ENCODE measurements around the gene ZNF281.
"Not testable (repeated sequence)": the region's sequence is repeated elsewhere in the genome, so short reads cannot be mapped to it uniquely, and the experiment has no call there.

The ZNF281 gene

DNA sequence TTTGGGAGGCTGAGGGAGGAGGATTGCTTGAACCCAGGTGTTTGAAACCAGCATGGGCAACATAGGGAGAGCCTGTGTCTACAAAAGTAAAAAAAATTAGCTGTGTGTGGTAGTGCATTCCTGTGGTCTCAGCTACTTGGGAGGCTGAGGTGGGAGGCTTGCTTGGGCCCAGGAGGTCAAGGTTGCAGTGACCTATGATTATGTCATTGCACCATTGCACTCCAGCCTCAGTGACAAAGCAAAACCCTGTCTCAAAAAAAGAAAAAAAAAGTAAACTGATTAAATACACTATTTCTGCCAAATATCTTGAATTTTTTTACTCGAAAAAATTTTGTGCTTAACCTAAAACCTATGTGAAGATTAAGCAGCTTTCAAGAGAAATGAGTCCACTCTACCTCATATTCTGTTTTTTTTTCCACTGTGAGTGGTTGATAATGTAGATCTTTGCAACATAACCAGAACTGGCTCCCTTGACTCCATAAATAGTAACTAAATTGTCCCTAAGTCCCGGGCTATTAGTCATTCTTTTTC is 19.4 kb upstream of the ZNF281 start:
- no peak for DNase-seq

DNA sequence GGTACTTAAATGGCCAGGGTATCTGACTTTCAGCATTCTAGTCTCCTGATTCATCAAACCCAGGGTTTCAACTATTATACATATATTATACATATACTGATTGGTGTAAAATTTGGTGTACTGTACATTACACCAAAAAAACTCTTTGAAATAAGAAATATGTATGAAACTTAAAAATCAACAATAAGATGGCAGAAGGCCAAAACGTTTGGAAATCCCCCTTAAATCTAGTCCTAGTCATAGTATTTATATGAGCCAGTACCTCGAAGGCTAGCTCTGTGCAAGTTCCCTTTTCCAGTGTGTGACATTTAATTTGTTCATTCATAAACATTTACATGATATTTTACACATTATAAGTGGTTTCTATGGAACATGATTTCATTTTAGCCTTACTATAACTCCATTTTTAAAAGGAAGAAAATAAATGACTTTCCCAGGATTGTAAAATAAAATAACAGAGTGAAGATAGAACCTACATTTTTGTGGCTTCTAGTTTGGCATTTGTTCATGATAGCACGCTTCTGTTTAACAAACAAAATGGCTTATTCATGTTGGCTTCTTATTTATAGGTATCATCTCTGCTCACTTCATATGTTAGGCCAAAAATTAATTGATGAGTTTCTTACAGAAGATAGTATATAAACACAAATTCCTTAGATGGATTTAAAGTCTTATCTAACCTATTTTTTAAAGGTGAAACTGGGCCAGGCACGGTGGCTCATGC is 18.8 kb upstream of the ZNF281 start:
- DNase-seq, result no peak

DNA sequence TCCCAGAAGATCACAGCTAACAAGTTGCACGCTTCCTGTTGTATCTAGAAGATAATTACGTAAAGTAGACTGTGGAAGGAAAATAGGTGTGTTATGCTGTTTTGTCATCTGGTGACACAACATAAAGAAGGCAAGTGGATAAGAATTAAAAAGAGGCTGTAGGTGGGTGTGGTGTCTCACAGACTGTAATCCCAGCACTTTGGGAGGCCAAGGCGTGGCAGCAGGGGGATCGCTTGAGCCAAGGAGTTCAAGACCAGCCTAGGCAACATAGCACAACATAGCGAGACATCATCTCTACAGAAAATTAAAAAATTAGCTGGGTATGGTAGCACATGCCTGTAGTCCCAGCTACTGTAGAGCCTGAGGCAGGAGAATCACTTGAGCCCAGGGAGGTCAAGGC is 17.9 kb upstream of the ZNF281 start:
- no peak for DNase-seq

DNA sequence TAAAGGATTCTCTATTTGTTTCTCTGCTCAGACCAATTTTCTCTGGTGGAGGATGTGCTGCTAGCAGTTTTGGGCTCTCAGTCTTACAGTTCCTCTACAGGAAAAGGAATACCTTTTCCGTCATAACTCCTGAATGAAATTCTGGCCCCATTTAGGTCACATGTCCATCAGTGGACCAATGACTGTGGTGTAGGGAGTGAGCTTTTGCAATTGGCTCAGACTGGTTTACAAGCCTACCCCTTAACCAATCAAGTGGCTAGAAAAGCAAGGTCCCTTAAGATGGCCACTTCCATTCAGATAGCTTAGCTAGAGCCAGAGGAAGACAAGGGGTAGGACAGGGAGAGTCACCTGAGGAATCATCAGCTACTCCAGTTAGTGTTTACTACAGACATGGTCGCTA is 16.4 kb upstream of the ZNF281 start:
- no peak for DNase-seq

DNA sequence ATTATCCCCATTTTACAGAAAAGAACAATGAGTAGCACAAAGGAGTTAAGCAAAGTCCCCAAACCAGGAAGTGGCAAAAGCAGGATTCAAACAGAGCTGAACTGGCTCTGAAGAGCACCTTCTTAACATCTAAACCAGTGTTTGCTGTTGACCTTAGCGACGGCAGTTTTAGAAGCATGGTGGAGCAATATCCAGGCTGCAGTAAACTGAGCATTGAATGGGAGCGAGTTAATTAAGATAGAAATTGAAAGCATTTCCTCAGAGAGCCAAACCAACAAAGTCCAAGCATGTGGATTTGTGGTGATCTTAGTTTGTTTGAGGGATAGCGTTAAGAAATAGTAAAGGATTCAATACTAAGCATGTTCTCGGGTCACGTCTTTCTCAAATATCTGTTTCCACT is 13.4 kb upstream of the ZNF281 start:
- no peak for DNase-seq

DNA sequence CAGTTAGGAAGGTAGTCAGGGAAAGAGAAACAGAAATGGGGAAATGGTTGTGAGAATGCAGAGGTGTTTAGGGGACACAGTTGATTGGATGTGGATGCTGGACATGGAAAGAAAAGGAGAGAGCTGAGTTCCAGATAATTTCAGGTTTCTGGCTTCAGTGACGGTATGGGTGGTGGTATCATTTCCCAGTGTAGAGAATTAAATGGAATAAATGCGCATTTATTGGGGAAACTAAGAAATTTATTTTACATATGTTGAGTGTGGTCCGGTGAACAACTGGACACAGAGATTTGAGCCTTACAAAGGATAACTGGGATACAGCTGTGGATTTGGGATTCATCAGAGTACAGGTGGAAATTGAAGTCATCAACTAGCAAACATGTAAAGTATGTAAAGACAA is 12.4 kb upstream of the ZNF281 start:
- DNase-seq, result no peak

DNA sequence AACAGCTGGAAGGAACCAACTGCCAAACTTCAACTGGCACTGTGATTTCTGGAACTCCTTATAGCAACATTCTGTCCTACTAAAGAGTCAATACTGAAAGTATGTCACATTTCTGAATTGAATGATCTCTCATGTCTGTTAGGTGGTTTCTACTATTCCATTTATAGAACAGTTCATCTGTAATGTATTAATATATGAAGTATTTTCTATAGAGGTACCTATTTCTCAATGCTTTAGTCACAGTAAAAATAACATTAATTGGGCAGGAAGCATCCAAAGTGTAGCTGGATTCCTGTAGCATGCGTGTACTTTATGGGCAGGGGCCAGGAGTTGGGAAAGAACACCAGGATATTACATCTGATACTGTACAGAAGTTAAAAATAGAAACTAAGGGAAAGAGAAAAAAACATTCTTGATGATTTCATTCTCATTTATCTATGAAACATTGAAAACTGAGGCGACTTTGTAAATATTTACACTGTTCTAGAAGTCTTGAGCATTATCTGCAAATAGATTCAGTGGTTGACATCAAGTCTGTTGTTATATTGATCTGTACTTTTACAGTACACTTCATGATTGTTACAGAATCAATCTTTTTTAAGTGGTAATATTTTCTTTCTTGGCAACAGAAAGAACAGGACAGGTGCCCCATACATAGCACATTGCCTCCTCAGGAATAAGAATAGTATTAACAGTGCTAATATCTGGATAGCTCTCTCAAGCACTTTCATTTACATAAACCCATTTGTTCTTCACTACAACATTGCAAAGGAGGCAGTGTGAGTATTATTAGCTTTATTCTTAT is 6.2 kb upstream of the ZNF281 start:
- DNase-seq, result no peak

DNA sequence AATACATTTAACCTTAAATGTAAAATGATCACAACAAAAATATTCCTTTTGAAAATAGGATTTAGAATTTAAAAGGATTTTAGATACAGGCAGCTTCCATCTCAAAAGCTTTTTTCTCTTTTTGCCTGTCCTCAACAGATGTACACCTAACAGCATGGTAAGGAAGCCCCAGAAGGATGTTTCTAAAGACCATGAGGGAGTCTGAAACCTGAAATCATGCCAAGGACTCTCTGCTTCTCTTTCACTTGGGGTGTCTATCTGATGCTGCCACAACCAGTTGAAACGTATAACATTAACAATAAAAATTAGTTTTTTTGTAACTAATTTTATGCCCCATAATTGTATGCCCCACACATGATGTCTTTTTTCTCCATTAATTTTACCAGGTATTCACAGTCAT is 5.4 kb upstream of the ZNF281 start:
- DNase-seq, result no peak

DNA sequence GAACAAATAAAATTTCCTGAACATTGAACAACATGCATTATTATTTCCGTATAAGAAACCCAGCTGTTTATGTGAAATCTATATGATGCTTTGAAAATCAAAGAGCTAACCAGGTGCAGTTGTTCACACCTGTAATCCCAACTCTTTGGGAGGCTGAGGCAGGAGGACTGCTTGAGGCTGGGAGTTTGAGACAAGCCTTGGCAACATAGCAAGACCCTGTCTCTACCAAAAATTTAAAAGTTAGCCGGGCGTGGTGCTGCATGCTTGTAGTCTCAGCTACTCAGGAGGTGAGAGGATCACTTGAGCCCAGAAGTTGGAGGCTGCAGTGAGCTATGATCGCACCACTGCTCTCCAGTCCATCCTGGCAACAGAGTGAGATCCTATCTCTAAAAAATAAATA is 4.8 kb upstream of the ZNF281 start:
- no peak for DNase-seq

DNA sequence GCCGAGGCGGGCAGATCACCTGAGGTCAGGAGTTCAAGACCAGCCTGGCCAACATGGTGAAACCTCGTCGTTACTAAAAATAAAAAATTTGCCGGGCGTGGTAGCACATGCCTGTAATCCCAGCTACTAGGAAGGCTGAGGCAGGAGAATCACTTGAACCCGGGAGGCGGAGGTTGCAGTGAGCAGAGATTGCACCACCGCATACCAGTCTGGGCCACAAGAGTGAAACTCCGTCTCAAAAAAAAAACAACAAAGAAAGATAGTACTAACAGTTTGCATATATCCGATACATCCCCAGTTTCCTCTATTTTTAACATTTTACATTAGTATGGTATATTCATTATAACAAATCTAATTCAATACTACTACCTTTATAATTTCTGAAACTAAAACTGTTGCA is 3.9 kb upstream of the ZNF281 start:
- DNase-seq, result not testable (repeated sequence)

DNA sequence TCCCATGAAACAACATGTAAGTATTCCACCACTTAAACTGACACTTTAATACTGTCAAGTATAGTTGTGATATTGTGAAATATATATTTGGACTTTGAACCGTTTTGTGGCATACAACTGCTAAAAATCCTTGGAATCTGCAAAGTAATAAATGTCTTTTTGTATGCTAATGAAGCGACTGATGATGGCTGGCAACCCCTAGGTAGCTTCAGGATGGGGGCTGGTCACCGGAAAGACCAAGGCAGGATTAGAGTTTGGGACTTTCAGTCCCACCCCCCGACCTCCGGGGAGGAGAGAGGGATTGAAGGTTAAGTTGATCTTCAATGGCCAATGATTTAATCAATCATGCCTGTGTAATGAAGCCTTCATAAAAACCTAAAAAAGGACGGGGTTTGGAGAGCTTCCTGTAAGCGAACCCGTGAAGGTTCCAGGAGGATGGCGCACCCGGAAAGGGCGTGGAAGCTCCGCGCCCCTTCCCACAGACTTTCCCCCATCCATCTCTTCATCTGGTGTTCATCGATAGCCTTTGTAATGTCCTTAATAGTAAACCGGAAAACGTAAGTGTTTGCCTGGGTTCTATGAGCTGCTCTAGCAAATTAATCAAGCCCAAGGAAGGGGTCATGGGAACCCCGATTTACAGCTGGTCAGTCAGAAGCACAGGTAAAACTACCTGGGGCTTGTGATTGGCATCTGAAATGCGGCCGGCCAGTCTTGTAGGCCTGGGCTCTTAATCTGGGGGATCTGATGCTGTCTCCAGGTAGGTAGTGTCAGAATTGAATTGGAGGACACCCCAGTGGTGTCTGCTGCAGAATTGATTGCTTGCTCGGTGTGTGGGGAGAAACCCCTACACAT is 1.8 kb upstream of the ZNF281 start:
- DNase-seq, result no peak

DNA sequence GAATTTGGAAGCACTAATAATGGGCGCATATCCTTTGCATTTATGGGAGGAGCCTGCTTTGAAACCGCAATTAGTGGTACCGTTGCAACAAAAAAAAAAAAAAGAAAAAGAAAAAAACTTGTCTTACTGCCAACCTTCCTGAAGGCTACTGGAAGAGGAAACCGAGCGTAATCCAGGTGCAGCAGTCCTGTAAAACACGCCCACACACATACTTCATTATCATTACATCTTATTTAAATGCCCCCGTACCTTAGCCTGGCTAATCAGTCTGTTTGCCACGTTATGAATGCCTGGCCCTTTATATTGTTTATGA is 686 bp upstream of the ZNF281 start:
- no peak for DNase-seq

DNA sequence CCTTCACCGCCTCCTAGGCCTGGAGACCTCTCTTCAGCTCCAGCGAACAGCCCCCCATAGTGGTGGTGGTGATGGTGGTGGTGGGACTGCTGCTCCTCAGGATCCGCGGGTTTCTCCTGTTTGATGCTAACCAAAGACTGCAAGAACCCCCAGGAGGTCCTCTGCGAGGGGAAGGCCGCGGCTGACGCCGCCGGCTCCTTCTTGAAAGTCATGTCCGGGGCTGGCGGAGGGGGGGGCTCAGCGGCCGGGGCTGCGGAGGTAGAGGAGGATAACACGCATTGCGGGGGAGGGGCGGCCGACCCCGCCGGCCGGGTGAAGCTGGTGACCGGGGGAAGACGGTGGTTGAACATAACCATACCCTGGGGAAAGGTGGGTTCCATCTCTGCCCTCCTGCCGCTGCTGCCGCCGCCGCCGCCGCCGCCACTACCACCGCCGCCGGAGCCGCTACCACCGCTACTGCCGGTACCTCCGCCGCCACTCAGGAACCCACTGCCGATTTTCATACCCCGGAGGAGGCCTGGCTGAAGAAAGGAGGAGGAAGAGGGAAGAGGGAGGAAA is 554 bp downstream of the ZNF281 start:
- DNase-seq, result peak; percentile 46

DNA sequence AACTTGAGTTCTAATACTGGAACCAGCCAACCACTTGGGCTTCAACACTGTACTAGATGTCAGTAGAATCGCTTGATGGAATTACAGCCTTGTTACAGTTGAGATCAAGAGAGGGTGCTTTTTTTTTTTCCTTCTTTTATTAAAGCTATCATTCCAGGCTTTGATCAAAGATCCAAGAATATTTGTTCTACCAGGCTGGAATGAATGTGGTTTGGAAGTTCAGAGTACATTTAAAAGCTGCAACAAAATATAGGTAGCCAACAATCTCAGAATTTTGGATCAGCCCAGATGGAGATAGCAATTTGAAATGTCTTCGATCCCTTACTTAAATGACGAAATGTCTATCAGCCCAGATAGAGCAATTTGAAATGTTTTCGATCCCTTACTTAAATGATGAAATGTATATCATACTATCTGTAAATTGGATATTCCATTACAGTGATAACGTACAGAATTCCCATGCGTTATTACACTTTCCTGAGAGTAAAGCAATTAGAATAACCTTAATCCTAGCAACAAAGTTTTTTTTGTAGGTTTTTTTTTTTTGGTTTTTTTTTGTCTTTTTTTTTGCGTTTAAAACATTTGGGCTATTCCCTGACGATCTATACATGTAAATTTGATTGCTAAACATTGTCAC is 3.6 kb downstream of the ZNF281 start:
- no peak for DNase-seq

DNA sequence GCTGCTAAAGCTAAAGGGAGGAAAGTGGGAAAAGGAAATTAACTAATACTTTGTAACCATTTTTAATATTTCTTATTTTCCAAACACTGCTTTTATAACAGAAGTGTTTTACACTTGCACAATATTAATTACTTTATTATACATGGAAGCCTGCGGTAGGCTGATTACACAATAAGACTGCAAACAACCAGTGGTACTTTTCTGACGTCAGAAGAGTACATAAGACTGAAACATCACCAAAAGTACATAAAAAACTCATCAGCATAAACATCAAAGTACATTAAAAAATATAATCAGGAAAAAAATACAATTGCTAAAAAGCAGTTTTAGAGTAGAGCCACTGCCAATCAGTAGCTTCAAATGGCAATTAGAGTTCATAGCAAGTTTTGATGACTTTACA is 4.6 kb downstream of the ZNF281 start:
- no peak for DNase-seq

DNA sequence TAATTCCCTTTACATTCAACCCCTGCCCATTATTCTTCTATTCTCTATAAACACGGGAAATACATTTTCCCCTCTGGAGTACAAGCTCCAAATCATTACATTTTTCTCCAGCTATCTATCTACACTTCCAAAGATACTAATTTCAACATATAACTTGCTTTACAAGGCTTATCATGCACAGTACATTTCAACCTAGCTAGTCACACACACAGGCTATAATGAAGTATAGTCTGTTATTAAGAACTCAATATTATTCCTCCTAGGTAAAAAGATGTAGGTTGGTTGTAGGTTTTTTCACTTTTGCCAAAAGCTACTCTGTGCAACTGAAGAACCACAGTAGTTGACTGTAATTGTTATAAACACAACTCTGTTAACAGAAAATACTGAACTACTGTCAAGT is 8.1 kb downstream of the ZNF281 start:
- DNase-seq, result no peak

DNA sequence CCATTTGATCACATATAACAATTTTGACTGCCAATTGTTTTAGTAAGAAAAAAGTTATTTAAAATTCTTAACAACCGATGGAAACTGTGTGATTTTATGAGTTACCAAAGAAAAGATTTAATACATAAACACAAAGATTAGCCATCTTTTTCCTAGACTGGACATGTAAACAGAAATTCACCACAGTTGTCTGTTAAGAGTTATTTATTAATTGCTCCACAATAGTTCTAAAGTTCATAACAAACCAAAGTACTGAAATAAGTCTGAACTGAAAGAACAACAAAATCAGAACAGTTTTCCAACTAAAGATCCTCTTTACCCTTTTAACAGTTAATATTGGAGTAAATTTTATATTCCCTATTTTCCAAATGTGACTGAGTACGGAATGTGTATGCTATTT is 8.6 kb downstream of the ZNF281 start:
- DNase-seq, result no peak

DNA sequence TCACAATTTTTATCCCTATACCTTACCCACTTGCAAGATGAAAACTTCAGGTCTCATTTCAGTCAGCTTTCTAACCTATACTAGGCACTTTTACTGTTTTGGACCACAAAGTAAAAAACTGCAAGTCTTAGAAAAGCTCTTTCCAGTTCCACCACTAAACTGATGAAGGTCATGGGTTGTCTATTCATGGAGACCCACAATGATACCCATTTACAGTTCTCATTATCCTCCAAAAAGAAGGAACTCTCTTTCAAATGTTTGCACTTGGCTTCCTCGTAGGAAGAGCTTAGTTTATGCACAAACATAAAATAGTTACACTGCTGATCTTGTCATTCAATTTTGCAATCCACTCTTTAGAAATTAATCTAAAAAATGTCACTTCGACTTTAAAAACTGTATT is 9.3 kb downstream of the ZNF281 start:
- no peak for DNase-seq

DNA sequence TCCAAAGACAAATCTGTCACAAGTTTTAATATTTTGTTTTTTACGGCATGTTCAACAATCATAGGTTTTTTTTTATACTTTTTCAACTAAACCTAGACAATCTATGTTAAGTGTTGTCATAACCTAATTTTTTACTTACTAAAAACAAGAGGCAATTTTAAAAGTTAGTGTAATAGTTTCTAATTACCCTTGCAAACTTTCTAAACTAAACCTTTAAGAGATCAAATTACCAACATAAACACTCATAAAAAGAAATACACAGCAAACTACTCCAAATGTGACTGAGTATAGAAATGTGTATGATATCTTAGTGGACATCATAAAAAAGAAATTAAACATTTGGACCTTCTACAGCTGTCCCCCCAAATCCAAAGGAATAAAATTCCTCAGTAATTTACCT is 10.0 kb downstream of the ZNF281 start:
- DNase-seq, result no peak

DNA sequence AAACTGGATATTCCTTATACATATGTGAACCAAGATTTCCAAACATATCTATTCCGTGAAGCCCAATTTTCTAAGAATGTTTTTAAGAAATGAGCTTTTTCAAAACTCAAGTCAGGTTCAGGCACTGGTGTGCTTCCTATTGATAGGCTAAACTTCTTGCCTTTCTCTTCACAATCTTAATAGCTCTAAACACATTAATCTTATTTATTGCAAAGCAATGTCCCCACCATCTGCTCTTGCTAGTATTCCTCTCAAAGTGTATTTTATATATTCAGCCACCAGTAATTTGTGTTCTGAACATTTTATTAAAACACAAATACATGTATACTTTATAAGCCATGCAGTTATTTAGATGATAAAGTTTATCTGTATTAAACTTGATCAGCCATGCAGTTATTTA is 11.5 kb downstream of the ZNF281 start:
- no peak for DNase-seq

DNA sequence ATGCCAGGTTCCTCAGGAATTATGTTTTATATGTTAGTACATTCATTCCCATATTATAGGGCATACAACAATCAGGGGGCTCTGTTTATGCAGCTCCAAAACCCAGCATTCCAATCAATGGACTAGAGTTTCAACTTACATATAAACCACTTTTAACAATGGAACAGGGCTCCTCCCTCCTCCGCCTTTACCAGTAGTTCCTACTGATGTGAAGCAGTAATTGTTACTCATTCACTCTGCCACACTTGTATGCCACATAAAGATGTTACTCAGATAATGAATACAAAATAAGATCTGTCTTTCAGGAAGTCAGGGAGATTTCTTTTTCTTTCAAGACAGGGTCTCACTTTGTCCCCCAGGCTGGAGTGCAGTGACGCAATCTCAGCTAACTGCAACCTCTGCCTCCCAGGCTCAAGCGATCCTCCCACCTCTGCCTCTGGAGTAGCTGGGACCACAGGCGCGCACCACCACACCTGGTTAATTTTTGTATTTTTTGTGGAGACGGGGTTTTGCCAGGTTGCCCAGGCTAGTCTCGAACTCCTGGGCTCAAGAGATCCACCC is 17.1 kb downstream of the ZNF281 start:
- DNase-seq, result no peak

DNA sequence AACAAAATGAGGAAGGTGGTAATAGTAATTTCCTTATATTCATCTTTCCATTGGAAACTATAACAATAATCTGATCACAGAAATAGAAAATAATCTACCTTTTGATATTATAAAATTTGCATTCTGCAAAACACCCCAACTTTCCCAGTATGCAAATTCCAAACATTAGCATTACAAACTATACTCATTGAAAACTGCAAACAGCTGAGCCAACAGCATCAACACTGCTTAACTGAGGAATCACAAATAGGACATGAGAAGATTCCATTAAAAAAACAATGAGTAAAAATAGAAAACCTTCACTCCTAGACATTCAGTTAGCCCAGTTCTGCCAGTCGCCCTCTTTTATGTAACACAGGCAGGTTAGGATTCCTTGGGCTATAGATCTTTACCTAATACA is 18.1 kb downstream of the ZNF281 start:
- no peak for DNase-seq

DNA sequence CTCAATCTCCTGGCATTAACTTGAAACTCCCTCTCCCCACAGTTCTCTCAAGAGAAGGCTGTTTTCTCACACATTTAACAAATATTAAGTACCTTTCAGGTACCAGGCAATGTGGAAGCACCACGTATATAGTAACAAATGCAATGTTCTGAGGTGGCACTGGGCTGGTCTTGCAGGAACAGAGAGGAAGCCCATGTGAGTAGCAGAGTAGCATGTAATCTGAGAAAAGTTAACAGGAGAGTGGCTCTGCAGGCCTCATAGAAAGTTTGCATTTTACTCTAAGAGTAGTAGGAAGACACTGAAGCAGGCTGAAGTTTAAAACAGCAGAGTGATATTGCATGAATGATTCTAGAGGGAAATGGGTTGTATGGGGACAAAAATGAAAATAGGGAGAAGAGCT is 21.0 kb downstream of the ZNF281 start:
- DNase-seq, result no peak
